GM19397 (cell line): ENCODE measurements around the gene CRYZL1.
"Not testable (repeated sequence)": the region's sequence is repeated elsewhere in the genome, so short reads cannot be mapped to it uniquely, and the experiment has no call there.

Experiments used
- ATAC-seq: cut with Tn5 transposase; IDR thresholded peaks from one replicate; pipeline ENCODE4 v1.9.1; 2021; ENCODE audit warnings: mild to moderate bottlenecking, moderate library complexity; ENCODE audit not compliant: unreplicated experiment

CRYZL1 gene

DNA sequence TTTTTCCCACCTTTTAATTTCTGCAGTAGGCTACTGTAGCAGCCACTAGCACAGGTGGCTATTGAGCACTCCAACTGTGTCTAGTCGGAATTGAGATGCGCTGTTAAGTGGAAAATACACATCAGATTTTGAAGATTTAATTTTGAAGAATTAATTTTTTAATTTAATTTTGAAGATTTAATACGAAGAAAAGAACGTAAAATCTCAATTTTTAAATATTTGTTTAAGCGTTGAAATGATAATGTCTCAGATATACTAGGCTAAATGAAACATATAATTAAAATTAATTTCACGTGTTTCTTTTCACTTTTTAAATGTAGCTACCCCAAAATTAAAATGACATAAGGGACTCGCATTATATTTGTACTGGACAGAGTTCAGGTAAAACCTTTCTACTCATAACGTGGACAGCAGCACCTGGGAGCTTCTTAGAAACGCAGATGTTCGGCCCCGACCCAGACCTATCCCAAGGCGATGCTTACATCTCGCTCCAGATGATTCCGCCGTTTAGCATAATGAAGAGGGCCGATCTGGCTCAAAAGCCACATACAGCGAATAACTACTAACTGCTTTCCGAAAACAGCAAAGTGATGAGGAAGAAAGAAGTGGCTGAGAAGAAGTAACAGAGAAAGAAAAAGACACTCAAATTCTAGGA, 717 bp downstream of the CRYZL1 start:
- ATAC-seq, result no peak

DNA sequence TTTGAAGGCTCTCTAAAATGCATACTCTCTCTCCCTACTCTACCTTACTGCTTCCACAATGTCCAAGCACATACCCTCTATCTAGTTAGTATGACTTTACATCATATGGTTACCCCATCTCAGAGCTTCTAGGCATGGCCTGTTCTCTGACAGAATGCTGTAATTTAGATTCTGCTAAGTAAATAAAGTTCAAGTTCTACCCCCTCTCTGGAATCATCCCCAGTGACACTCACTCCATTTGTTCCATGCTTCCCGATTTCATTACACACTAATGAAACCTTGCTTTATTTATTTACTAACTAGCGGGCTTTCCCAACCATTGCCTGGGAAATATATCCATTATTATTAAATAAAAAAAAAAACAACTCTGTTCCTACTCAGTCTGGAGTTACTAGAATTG, 7.3 kb downstream of the CRYZL1 start:
- ATAC-seq, result no peak

DNA sequence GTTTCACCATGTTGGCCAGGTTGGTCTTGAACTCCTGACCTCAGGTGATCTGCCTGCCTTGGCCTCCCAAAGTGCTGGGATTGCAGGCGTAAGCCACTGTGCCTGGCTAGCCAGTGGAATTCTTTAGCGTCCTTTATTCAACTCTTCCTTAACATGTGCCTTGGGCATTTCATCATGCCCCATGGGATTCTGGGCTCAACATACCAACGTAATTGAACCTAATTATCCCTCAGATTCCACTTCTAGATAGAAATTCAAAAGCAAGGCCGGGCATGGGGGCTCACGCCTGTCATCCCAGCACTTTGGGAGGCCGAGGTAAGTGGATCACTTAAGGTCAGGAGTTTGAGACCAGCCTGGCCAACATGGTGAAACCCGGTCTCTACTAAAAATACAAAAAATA, 15.4 kb downstream of the CRYZL1 start:
- ATAC-seq, result not testable (repeated sequence)

DNA sequence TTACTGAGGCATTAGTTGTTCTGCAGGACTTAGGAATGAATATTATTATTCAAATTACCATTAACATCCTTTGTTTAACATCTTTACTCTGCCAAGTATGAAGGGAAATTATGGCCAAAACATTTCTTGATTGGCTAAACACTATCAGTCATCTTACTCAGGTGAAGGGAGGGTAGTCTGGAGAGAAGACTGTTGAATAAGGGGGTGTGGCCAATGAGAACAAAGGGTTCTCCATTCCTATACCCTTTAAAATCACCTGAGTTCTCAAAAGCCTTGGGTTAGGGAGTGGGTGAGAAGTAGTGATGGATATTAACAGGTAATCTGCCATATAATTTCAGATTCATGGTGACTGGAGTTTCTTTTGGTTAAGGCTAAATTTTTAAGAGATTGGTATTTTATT, 19.3 kb downstream of the CRYZL1 start:
- ATAC-seq, result no peak

DNA sequence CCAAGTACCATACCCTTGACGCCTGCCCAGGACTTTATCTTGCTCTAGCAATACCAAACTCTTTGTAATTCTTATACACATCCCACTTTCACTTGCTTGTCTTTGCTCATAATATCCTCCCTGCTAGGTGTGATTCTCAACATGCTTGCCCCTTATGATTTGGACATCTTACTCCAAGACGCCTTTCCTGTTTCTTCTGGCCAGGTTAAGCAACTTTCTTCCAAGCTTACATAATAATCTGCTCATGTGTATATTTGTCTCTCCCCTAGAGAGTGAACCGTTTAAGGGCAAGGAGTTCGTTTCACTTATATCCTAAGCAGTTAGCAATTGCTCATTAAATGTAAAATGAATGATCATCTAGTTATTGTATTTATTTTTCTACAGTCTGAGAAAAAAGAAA, 21.8 kb downstream of the CRYZL1 start:
- ATAC-seq, result no peak

DNA sequence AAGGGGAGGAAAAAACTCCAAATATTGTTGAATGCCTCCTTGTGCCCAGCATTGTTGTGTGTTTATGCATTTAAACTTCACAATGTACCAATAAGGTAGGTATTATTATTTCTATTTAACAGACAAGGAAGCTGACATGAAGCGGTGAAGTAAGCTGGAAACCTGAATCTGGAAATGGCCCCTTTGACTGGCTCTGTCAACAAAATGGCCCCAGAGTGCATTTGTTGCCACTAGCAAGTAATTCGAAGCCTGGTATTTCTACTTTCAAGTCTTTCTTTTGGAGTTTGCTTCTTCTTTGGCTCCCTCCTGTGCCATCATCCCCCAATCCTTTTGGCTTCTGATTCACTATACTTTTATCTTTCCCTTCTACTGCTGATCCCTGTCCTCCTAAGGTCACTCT, 23.1 kb downstream of the CRYZL1 start:
- no peak for ATAC-seq

DNA sequence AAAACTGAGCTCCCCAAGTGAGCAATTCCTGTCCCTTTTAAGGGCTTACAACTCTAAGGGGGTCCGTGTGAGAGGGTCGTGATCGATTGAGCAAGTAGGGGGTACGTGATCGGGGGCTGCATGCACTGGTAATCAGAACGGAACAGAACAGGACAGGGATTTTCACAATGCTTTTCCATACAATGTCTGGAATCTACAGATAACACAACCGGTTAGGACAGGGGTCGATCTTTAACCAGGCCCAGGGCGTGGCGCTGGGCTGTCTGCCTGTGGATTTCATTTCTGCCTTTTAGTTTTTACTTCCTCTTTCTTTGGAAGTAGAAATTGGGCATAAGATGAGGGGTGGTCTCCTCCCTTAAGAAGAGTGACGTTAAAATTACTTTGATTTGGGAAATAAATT, 24.0 kb downstream of the CRYZL1 start:
- not testable (repeated sequence) for ATAC-seq

DNA sequence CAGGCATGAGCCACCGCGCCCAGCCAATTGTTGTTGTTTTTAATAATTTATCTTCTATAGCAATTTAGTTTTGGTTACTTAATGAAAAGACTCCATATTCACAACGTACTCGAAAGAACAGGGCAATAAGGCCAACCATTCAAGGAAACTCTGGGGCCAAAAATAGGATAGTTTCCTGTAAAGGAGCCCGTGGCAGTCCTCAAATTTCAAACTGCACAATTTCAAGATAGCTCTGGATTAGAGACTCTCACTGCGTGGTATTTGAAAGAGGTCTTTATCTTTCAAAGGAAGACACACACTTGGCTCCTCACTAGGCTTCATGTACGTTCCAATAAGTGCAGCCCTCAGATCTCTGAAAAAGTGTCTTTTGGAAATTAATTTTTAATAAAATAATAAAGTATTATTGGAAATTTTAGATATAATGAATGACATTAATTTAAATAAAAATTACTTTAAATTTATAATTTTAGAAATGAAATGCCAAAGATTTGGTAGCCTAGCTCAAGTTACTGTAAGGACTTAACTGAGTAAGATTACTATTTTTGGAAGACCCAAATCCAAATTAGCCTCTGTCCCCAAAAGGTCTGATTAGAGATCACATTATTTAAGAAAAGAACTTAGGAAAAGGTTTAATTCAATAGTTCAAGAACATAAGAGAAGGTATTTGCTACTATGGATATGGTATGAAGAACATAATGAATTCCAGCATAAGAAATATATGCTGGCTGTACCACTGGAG, 30.4 kb downstream of the CRYZL1 start:
- ATAC-seq, result no peak

DNA sequence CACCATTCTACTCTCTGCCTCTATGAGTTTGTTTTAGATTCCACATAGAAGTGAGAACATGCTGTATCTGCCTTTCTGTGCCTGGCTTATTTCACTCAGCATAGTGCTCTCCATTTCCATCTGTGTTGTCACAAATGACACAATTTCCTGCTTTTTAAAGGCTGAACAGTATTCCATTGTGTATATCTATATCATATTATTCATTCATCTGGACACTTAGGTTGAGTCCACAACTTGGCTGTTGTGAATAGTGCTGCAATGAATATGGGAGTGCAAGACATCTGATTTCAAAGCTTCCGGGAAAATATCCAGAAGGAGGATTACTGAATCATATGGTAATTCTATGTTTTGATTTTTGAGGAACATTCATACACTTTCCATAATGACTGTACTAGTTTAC, 33.0 kb downstream of the CRYZL1 start:
- no peak for ATAC-seq

DNA sequence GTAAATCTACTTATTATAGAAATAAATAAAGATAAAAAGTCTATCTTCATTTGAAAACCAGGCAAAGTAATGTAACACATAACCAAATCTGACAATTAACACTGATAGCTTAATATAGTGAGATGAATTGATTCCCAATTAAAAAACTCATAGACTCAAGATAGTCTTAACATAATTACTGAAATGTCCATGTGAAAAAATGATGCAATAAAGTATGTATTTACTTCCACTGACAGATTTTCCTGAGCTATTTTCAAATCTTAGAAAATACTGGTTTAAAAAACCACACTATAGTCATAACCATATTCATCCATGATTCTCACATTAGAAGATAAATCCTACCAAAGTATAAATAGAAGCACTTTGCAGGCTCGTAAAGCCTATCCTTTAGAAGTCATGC, 43.5 kb downstream of the CRYZL1 start:
- no peak for ATAC-seq

DNA sequence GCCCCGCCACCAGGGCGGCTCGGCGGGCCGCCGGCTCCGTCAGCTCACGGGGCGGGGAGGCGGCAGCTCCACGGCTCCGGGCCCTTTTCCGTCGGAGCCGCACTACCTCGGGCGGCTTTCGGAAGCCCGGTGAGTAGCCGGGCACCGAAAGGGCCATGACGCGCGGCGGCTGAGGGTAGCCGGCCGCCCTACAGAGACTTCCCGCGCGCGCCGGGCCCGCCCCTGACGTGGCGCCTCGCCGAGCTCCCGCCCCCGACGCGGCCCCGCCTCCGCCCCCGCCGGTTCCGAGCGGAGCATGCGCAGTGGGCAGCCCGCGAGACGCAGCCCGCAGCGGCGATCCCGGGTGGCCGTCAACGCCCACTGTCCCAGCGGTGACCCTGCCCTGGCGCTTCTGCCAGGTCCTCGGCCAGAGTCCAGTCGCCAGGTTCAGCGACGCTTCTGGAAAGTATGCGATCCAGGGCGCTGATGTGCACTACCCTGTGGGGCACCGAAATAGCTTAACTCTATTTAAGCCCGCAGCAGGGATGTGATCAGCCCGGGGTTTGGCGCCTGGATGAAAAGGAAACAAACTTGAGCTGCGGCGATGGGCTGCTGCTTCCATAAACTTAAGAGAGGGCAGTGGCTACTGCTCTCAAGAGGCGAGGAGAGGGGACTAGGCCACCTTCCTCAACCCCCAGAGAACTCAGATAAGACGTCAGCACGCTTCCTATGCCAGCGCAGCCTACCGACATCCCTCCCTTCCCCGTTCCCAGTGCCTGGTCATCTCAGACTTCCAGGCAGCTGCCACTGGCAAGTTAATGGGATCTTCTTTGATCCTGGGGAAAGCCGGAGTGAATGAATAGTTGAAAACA, 52.8 kb downstream of the CRYZL1 start, which contains the start of gene DONSON:
Gene DONSON, minus strand, starts transcription at position 200 of the 851 bp plus-strand sequence. Its CDS starts 43 bp downstream, at position 157.
- ATAC-seq, result peak; percentile 88

DNA sequence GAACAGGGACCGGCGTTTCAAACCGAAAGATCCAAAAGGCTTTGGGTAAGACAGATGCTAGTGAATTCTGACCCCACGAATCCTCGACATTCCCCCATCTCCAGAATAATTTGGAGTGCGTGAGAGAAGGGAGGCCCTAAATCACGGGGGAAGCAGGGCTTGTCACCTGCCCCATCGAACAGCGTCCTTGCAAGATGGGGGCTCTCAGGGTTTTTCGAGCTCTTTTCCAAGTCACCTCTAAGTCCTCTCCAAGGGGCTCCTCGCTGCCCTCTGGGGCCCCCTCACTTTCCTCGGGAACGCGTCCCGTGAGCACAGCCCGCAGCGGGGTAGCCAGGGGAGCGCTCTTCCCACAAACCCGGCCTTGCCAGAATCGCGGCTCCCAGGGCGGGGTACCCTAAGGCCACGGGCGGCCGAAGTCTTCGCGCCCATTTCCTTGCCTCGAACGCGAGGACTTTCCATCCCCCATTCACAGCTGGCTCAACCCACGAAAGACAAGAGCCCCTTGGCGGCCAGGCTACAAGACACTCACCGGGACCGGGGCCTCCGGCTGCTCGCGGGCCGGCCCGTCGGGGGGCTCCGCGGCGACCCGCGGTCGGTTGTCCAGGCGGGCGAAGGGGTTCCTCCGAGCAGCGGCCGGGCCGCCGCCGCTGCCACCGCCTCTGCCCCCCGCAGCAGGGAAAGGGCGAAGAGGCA, 53.6 kb downstream of the CRYZL1 start:
- peak; percentile 50 for ATAC-seq

DNA sequence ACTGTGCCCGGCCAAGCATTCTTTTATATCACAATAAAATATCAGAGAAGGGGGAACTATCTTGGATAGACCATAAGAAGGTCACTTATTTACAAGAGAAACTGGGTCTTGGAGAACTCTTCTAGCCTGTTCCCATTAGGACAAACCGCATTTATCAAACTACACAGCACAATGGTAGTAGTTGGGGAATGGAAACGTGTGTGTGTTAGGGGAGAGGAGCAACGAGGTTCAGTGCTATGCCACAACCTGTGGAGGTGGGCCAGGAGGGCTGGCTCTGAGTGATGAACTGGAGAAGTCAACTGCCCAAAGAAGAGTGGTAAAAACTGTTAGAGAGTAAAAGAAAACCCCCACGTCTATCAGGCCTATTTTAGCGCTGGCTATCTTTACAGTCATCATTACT, 54.6 kb downstream of the CRYZL1 start:
- no peak for ATAC-seq

DNA sequence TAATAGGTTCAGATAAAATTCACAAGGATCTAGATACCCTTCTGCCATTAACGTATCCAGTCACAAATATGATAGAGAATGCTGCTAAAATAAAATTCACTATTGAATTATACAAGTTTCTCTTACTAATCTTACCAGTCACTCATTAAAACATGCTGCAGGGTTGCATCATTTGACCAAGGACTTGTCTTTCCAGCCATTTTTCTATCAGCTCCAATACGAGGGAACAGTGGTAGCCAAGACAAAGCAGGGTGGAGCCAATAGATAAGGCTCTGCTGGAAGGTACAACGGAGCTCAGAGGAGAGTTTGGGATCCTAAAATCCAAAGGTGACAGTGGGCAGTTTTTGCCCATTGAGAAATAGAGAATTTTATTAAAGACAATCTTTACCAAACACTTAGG, 57.1 kb downstream of the CRYZL1 start:
- ATAC-seq, result no peak

DNA sequence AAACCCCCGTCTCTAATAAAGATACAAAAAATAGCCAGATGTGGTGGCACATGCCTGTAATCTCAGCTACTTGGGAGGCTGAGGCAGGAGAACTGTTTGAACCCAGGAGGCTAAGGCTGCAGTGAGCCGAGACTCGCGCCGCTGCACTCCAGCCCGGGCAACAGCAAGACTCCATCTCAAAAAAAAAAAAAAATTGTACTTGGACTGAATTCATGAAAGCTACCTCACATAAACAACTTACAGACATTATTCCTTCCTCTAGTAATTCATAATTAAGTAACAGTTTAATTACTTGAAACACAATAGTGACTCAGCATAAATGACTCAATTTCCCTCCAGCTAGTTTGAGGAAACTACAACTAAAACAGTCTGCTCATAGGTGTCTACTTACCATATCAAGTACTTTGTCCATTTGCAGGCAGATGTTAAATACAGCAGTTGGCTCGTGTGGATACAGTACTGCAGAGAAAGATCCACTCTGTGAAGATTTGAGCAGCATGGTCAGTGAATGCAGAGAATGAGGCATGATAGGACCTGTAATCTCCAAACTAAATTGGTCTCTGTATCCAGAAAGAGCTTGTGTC, 62.5 kb downstream of the CRYZL1 start:
- no peak for ATAC-seq

DNA sequence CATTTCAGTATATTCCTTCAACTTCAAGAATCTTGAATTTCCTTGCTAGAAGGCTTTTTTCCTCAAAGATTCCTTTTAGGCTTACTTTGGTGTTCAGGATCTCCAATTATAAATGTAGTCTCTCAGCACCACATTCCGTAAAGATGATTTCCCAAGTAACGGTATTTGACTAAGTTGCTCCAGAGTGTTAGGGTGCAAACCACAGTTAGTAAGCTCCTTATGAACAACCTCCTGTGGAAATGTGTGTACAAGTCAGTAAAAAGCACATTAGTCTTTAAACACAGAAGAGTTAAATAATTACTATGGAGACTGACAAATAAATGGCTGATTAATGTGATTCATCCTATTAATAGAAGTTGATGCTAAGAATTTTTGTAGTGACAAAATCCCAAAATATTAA, 63.3 kb downstream of the CRYZL1 start:
- ATAC-seq, result no peak

DNA sequence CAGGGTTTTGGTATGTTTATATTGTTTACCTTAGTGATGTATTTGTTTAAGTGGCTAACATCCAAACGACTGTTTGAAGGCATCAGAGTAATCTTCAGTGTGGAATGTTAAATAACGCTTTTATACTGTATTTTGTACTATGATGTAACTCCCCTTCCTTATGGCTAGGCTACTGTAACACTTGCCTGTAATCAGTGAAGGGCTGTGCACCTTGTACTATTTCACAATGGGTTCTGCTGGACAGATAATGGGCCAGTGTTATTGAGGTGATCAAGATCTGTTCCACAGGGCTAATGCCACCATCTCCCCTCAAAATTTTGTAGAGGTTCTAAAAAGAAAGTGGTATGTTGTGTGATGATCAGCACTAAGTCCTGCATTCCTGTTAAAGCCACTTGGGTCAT, 64.8 kb downstream of the CRYZL1 start:
- ATAC-seq, result not testable (repeated sequence)

DNA sequence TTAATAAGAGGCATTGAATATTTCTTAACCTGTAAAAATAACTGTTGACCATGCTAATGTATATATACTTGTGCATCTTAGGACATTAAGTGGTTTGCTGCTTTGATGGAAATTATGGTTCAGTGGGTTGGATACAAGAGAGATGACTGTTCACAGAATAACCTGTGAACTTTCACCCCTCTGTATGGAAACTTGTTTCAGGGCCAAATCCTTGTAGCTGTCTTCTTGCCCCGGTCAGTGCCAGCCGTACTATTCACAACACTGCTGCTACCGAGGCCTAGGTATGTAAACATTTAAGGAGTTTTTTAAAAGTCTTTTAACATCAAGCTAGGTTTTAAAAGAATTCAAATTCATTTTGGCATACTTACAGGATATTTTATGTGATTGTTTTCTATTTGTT, 69.2 kb downstream of the CRYZL1 start:
- ATAC-seq, result no peak

DNA sequence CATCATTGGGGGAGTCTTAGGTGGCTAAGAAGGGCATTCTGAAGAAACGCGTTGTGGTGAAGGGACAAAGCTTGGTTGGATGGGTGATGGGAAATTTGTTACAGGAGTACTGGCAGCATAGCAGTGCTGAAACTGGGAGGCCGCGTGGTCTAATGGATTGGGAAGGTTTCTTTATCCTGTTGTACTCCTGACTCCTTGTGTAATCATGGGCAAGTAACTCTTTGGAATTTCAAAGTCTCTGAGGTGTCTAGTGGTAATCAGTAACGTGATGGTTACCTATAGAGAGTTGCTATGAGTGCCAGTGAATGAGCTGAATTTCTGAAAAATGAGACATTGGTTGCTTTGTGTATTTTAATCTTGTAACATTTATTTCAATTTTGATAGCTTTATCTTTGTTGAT, 71.5 kb downstream of the CRYZL1 start:
- no peak for ATAC-seq

DNA sequence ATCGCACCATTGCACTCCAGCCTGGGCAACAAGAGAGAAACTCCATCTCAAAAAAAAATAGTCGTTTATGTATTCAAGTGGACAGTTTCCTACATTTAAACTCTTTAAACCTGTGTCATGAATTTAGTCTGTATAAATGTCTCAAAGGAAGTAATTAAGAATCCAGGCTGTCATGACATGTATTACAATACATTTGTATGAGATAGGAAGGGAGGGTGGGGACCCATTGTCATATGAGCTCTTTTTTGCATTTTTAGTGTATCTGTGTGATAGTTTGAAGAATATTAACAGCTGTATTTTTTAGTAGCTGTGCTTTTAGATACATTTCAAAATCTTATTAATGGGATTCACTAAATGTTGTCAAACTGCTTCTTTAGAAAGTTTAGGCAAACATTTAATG, 73.1 kb downstream of the CRYZL1 start:
- ATAC-seq, result no peak

DNA sequence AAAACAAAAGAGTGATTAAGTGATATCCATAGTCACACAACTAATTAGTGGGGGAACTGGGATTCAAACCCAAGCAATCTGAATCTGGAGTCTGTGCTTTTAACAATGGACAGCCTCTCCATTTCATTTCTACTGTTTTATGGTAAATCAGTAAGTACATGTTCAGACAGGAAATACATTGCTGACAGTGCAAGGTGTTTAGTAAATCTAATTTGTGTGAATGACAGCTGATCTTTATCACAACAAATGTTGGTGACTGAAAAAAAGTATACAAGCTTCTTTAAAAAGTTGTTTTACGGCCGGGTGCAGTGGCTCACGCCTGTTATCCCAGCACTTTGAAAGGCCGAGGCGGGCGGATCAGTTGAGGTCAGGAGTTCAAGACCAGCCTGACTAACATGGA, 73.6 kb downstream of the CRYZL1 start:
- no peak for ATAC-seq
